TTC549 (cell line): ENCODE measurements around the gene PDE8A.
"Not testable (repeated sequence)": the region's sequence is repeated elsewhere in the genome, so short reads cannot be mapped to it uniquely, and the experiment has no call there.

ENCODE experiments used
- FAIRE-seq: peaks from 2 replicates; lab custom pipeline; 2012; peaks lifted over from hg19 to GRCh38; lab: Jason Lieb, UNC

The PDE8A gene

GRCh38 chr15:85177042-85177515, 195.4 kb downstream of the PDE8A start:
- FAIRE-seq: not testable (repeated sequence)

- no peak for FAIRE-seq
Observed at GRCh38 chr15:85178308-85178707, 196.7 kb downstream of the PDE8A start.

GRCh38 chr15:85179700-85180099, 198.0 kb downstream of the PDE8A start:
- no peak for FAIRE-seq

GRCh38 chr15:85185350-85185749, 203.7 kb downstream of the PDE8A start:
- not testable (repeated sequence) for FAIRE-seq

GRCh38 chr15:85188171-85188577, 206.5 kb downstream of the PDE8A start:
- FAIRE-seq: not testable (repeated sequence)
